GM12892 (cell line): ENCODE measurements around the gene DDX31.

ENCODE experiments used
- DNase-seq: peaks from one replicate; pipeline ENCODE4 v3.0.0; 2011; ENCODE audit not compliant: insufficient read length
- FAIRE-seq: peaks from 2 replicates; lab custom pipeline; 2011; peaks lifted over from hg19 to GRCh38; lab: Jason Lieb, UNC
- POLR2A ChIP-seq: IDR thresholded peaks from 2 replicates; pipeline ENCODE4 v1.6.1; 2011; ENCODE audit warnings: low read depth, low read length, control low read depth
- POLR2AphosphoS5 ChIP-seq: IDR thresholded peaks from 2 replicates; pipeline ENCODE4 v1.6.1; 2011; ENCODE audit warnings: low read depth, low read length, control low read depth
- TAF1 ChIP-seq: IDR thresholded peaks from 2 replicates; pipeline ENCODE4 v1.6.1; 2011; ENCODE audit warnings: low read depth, mild to moderate bottlenecking, control low read depth, low read length, borderline replicate concordance

DDX31 gene

GRCh38 chr9:132606066-132606465, 63.7 kb downstream of the DDX31 start:
- TF ChIP-seq POLR2AphosphoS5: no peak
- TF ChIP-seq POLR2A: no peak
- TF ChIP-seq TAF1: no peak
- no peak for DNase-seq
- FAIRE-seq: no peak

DNA sequence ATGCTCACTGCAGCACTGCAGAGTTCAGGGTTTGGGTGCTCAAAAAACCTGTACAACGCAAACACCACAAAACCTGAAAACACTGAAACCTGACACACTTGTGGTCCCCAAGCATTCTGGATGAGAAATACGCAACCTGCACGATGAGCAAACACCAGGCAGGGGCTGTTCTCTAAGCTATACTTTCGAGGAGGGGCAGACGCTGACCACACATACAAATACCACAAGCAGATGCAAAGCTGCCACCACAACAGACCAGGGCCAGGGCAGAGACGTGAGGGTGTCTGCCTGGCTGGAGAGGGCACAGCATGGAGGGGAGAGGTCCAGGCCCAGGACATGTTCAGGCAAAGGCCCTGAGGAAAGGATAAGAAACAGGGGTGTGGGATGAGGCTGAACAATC, 64.4 kb downstream of the DDX31 start:
- TF ChIP-seq POLR2AphosphoS5 (no peak), POLR2A (no peak), TAF1 (no peak)
- DNase-seq (no peak), FAIRE-seq (no peak)

- TF ChIP-seq POLR2AphosphoS5: no peak
- no peak for TF ChIP-seq TAF1
- DNase-seq (no peak), FAIRE-seq (no peak)
Observed at GRCh38 chr9:132602207-132602606, 67.6 kb downstream of the DDX31 start.

GRCh38 chr9:132600326-132600984, 69.3 kb downstream of the DDX31 start:
- no peak for FAIRE-seq
- TF ChIP-seq POLR2A (no peak), TAF1 (no peak), POLR2AphosphoS5 (no peak)
- no peak for DNase-seq

- DNase-seq (no peak), FAIRE-seq (no peak)
- TF ChIP-seq POLR2A: no peak
Observed at GRCh38 chr9:132597073-132597775, 72.6 kb downstream of the DDX31 start.

GRCh38 chr9:132596200-132596599, 73.6 kb downstream of the DDX31 start:
- TF ChIP-seq TAF1 (no peak), POLR2A (no peak), POLR2AphosphoS5 (no peak)
- DNase-seq (no peak), FAIRE-seq (no peak)

DNA sequence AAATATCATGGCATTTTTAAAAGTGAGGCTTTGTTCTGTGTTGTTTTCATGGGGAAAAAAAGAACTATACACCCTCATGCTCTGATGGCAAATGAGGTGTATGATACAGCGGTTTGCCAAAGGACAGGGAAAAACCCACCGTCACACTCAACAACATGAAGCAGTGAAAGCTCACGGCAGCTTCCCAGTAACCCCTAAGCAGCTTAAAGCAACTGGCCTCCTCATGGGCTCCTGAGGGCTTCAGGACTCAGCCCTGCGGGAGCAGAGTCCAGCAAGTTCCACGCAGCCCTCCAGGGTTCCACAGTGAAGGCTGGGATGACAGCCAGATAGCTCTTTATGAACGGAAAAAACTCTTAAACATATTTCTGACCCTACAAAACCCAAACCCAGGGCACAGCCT, 74.5 kb downstream of the DDX31 start:
- DNase-seq (no peak), FAIRE-seq (no peak)
- TF ChIP-seq TAF1 (no peak), POLR2AphosphoS5 (no peak), POLR2A (no peak)

GRCh38 chr9:132594412-132594811, 75.4 kb downstream of the DDX31 start:
- FAIRE-seq (no peak), DNase-seq (no peak)
- no peak for TF ChIP-seq TAF1
- no peak for TF ChIP-seq POLR2A
- no peak for TF ChIP-seq POLR2AphosphoS5

- TF ChIP-seq TAF1: no peak
- TF ChIP-seq POLR2A: no peak
- no peak for TF ChIP-seq POLR2AphosphoS5
- no peak for FAIRE-seq
- no peak for DNase-seq
Observed at GRCh38 chr9:132592451-132592850, 77.3 kb downstream of the DDX31 start.

GRCh38 chr9:132591751-132592314, 78.0 kb downstream of the DDX31 start:
- FAIRE-seq: no peak
- TF ChIP-seq TAF1 (no peak), POLR2AphosphoS5 (no peak), POLR2A (no peak)
- DNase-seq: no peak

DNA sequence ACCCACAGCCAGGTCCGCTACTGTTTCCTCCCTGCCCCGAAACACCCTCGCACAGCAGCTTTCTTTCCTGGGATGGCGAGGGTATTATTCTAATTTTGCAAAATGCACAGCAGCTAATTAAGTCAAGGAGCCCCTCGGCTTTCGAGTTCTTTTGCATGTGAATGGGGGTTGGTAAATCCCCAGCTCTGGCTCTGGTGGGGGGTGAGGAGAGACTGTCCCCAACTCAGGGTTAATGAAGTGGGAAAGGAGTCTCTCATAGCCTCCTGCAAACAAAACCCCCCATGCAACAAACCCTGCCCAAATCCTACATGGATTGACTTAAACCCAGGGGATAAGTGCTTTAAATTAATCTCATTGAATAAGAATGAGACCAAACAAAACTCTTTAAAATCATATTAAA, 78.5 kb downstream of the DDX31 start:
- TF ChIP-seq TAF1 (no peak), POLR2A (no peak), POLR2AphosphoS5 (no peak)
- no peak for FAIRE-seq
- no peak for DNase-seq

GRCh38 chr9:132590318-132591182, 79.2 kb downstream of the DDX31 start:
- no peak for DNase-seq
- TF ChIP-seq TAF1 (no peak), POLR2AphosphoS5 (no peak), POLR2A (no peak)
- FAIRE-seq: no peak
